ENCODE data around the gene LAT.
"Not testable (repeated sequence)": the region's sequence is repeated elsewhere in the genome, so short reads cannot be mapped to it uniquely, and the experiment has no call there.

The LAT gene

DNA sequence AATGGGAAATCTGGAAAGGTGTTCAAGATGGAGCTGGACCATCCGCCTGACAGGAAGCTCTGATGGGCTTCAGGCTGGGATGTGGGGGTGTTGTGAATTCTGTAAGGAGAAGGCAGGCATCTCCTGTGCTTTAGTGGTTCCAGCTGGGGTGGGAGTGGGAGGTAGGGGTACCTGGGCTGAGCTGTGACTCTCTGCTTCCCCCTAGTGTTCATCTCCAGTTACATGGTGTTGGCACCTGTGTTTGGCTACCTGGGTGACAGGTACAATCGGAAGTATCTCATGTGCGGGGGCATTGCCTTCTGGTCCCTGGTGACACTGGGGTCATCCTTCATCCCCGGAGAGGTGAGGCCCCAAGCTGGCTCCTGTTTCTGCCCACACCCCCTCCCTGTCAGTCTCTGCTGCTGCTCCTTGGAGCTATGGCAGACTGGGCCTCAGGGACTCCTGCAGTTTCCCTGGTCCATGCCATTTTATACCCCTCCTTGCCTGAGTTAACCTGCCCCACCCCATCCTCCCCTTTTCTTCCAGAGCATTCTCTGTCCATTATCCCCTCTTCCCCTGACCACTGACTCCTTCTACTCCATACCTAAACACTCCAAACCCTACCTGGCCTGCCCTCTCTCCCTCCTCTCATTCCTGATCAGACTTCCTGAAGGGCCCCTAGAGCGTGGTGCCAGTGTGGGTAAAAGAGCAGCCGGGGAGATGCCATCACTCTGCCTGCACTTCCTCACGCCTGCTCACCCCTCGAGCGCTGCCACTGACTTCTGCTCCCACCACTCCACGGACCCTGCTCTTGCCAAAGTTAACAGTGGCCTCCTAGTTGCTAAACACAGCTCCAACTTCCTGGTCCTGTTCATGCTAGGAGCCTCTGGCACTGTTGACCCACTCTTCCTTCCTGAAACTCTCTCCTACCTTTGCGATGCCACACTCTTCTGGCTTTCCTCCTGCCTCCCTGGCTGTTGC lies 6.9 kb upstream of the LAT start:
- no peak for DNase-seq (ENCODE audit: low read depth)

- not testable (repeated sequence) for DNase-seq (ENCODE audit: low read depth)
Measured at GRCh38 chr16:28980330-28980729, 4.5 kb upstream of the LAT start.

GRCh38 chr16:28980929-28981328 lies 3.9 kb upstream of the LAT start:
- no peak for DNase-seq (ENCODE audit: low read depth)

DNA sequence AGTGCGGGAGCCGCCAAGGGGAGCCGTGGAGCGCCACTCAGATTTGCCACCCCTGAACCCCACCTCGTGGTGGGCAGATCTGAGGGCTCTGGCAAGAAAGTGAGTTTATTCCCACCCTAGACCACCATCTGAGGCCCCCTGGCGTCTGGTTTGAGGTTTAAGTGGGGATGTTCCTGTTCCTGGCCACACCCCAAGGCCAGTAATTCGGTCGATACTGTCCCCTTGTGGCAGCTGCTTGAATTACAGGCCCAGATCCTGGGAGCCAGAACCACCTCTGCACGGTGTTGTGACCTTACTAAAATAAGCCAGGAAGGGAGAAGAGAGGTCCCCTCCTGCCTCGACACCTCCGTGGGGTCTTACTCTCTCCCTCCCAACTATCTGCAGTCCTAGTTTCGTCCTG lies 3.3 kb upstream of the LAT start:
- no peak for DNase-seq (ENCODE audit: low read depth)

GRCh38 chr16:28982418-28982817 lies 2.4 kb upstream of the LAT start:
- DNase-seq (ENCODE audit: low read depth), result no peak

- no peak for DNase-seq (ENCODE audit: low read depth)
Measured at GRCh38 chr16:28982949-28983348, 1.9 kb upstream of the LAT start.

DNA sequence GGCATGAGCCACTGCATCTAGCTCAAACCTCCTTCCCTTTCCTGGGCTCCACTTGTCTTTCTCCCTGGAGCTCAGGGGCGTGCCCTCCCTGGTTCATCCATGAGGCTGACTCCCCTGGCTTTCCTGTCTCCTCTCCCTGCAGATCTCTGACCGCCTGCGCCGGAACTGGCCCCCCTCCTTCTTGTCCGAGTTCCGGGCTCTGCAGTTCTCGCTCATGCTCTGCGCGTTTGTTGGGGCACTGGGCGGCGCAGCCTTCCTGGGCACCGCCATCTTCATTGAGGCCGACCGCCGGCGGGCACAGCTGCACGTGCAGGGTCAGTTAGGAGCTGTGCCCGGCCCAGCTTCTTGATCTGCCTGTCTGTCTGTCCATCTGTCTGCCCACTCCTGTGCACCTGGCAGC lies 1.2 kb upstream of the LAT start:
- no peak for DNase-seq (ENCODE audit: low read depth)

- DNase-seq (ENCODE audit: low read depth), result no peak
Measured at GRCh38 chr16:28984091-28984490, 761 bp upstream of the LAT start.

- no peak for DNase-seq (ENCODE audit: low read depth)
Measured at GRCh38 chr16:28985211-28986041, 574 bp downstream of the LAT start.

DNA sequence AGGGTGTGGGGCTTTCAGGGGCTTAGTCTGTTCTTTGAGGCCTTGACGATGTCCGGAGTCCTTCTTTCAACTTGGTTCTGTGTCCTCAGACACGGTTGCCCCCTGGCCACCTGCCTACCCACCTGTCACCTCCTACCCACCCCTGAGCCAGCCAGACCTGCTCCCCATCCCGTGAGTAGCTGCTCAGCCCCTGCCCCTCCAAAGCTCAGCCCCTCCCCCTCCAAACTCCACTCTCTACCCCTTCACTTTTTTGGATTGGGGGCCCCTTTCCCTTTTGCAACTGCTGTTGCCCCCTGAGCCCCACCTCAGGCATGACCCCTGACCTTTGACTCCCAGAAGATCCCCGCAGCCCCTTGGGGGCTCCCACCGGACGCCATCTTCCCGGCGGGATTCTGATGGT lies 1.2 kb downstream of the LAT start:
- DNase-seq (ENCODE audit: low read depth), result no peak

DNA sequence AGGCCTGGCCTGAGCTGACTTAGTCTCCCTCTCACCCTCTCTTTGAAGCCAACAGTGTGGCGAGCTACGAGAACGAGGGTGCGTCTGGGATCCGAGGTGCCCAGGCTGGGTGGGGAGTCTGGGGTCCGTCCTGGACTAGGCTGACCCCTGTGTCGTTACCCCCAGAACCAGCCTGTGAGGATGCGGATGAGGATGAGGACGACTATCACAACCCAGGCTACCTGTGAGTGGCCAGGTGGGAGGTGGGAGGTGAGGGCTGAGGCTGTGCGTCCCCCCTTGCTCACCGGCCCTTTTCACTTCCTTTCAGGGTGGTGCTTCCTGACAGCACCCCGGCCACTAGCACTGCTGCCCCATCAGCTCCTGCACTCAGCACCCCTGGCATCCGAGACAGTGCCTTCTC lies 1.6 kb downstream of the LAT start:
- no peak for DNase-seq (ENCODE audit: low read depth)

DNA sequence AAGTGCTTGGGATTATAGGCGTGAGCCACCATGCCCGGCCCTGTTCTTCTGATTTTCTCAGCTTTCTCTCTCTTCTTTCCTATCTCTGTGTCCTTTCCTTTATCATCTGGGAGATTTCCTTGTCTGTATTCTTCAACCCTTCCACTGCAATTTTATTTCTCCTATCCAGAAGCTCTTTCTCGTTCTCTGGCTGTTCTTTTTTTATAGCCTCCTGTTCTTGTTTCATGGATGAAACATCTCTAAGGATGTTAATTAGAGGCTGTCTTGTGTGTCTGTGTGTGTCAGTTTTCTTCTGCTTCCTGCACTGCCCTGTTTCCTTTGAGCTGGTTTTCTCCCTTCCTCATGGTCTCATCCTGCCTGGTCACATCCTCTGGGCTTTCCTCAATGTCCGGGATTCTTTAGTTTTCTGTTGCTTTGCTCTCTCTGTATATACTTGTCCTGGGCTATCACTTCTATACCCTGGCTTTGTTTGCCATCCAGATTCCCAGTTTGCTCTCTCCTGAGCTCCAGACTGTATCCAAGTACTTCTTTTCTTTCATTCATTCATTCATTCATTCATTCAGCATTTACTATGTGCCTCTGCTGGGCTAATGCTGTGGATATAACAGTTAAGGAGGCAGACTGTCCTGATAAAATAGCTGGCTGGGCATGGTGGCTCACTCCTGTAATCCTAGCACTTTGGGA lies 2.5 kb downstream of the LAT start:
- no peak for DNase-seq (ENCODE audit: low read depth)

DNA sequence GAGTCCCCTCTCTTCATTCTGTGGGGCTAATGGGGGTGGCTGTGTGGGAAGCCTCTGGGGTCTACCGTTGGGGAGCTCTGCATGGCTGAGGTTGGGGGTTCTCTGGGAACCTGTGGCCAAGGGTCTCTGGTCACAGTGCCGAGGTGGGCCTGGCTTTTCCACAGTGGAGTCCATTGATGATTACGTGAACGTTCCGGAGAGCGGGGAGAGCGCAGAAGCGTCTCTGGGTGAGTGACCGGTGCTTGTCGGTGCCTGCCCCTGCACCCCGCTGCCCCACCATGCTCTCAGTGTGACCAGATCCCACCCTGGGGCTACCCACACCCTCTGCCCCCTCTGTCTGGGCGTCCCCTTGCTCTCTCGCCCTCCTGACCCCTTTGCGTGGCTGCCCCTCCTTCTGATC lies 4.5 kb downstream of the LAT start:
- DNase-seq (ENCODE audit: low read depth), result no peak

GRCh38 chr16:28990375-28991040 lies 5.7 kb downstream of the LAT start:
- DNase-seq (ENCODE audit: low read depth), result peak; percentile 42

DNA sequence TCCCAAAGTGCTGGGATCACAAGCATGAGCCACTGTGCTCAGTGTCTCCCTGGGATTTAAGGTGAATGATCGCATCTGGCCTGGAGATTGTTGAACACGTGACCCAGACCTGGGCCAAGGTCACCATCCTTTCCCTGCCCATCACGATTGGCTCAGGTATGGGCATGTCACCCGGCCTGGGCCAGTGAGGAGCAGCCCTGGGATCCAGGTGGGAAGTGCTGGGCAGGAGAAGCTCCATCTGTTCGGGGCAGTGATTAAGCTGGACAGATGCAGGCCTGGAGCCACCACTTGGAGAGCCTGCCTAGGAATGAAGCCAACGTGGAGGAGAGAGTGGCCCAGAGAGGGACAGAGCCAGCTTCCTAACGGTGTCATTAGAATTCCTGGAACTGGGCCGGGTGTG lies 6.8 kb downstream of the LAT start:
- DNase-seq (ENCODE audit: low read depth), result no peak

- no peak for DNase-seq (ENCODE audit: low read depth)
Measured at GRCh38 chr16:28992496-28992895, 7.6 kb downstream of the LAT start.

- DNase-seq (ENCODE audit: low read depth), result no peak
Measured at GRCh38 chr16:28998837-28999236, 14.0 kb downstream of the LAT start.

DNA sequence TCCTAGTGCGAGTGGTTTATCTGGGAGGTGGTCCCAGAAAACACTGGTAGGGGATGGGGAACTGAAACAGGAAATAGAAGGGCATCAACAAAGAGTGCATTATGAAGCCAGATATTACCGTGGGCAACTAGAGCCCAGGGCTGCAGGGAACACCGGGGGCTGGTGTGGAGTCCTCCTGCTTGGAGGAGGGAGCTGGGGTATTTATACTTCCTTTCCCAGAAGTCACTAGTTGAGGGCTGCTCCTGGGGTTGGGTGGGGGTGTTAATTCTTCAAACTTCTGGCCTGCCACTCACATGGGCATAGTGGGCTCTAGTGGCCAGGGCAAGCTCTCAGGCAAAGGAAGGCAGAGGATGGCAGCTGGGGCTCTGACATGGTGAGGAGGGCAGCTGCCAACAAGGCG lies 14.7 kb downstream of the LAT start:
- no peak for DNase-seq (ENCODE audit: low read depth)

DNA sequence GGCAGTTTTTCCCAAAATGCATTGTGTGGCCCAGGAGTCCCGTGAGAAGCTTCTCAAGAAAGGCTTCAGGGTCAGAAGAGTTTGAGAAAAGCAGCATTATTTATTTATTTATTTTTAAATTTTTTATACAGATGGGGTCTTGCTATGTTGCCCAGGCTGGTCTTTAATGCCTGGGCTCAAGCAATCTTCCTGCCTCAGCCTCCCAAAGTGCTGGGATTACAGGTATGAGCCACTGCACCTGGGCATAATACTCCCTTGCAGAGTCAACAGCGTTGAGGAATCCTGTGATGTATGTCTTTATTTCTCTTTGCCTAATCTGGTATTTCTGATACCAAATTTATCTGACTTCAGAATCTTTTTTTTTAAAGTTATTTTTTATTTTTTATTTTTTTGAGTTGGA lies 15.2 kb downstream of the LAT start:
- no peak for DNase-seq (ENCODE audit: low read depth)

GRCh38 chr16:29004496-29005139 lies 19.8 kb downstream of the LAT start:
- not testable (repeated sequence) for DNase-seq (ENCODE audit: low read depth)

Measured in T-helper 22 cell (primary cell).